Activated CD8-positive, alpha-beta memory T cell treated with anti-CD3 and anti-CD28 coated beads, Interleukin-2, amount 50 U/mL, for 24 hours (primary cell): ENCODE results near the gene METTL25.

Experiments used
- DNase-seq: peaks from one replicate; pipeline ENCODE4 v3.0.0-alpha.2; 2020; ENCODE audit errors: extremely low read depth

The METTL25 gene

GRCh38 chr12:82470906-82471512, 112.7 kb downstream of the METTL25 start:
- DNase-seq, result no peak

- no peak for DNase-seq
These were observed 114.9 kb downstream of the METTL25 start for GRCh38 chr12:82473111-82473754.

GRCh38 chr12:82474181-82474797, 116.0 kb downstream of the METTL25 start:
- DNase-seq, result no peak

GRCh38 chr12:82474798-82475184, 116.5 kb downstream of the METTL25 start:
- DNase-seq, result no peak

- DNase-seq, result no peak
These were observed 116.9 kb downstream of the METTL25 start for GRCh38 chr12:82475211-82475610.

- no peak for DNase-seq
These were observed 118.2 kb downstream of the METTL25 start for GRCh38 chr12:82476511-82476910.

- DNase-seq, result no peak
These were observed 121.2 kb downstream of the METTL25 start for GRCh38 chr12:82479511-82479910.

GRCh38 chr12:82480606-82481005, 122.3 kb downstream of the METTL25 start:
- no peak for DNase-seq

GRCh38 chr12:82481954-82482353, 123.6 kb downstream of the METTL25 start:
- DNase-seq, result no peak

- no peak for DNase-seq
These were observed 128.4 kb downstream of the METTL25 start for GRCh38 chr12:82486524-82487235.

- DNase-seq, result no peak
These were observed 146.1 kb downstream of the METTL25 start for GRCh38 chr12:82504409-82504808.

GRCh38 chr12:82505150-82505549, 146.8 kb downstream of the METTL25 start:
- no peak for DNase-seq

- no peak for DNase-seq
These were observed 149.4 kb downstream of the METTL25 start for GRCh38 chr12:82507686-82508085.

GRCh38 chr12:82510386-82510785, 152.1 kb downstream of the METTL25 start:
- DNase-seq, result no peak

- DNase-seq, result no peak
These were observed 156.6 kb downstream of the METTL25 start for GRCh38 chr12:82514880-82515279.

GRCh38 chr12:82515652-82516051, 157.3 kb downstream of the METTL25 start:
- DNase-seq, result no peak

- DNase-seq, result no peak
These were observed 158.7 kb downstream of the METTL25 start for GRCh38 chr12:82517027-82517426.

GRCh38 chr12:82517808-82518207, 159.5 kb downstream of the METTL25 start:
- no peak for DNase-seq

- no peak for DNase-seq
These were observed 161.2 kb downstream of the METTL25 start for GRCh38 chr12:82519510-82519909.

- DNase-seq, result no peak
These were observed 164.0 kb downstream of the METTL25 start for GRCh38 chr12:82522285-82522684.

GRCh38 chr12:82522762-82523161, 164.4 kb downstream of the METTL25 start:
- no peak for DNase-seq

GRCh38 chr12:82523996-82524395, 165.7 kb downstream of the METTL25 start:
- no peak for DNase-seq

- no peak for DNase-seq
These were observed 166.3 kb downstream of the METTL25 start for GRCh38 chr12:82524641-82525040.
